AG04449 (cell line): ENCODE measurements around the gene UROS.

Source experiments
- CTCF ChIA-PET: fragments of 350-600 bp; formaldehyde crosslinking; extraction: SDS; loops from one replicate; lab custom pipeline; 2021; ENCODE audit warnings: antibody characterized with exemption; lab: Yijun Ruan, JAX
- POLR2A ChIA-PET: fragments of 400-600, 350-600 bp; formaldehyde crosslinking; extraction: SDS; loops from one replicate; lab custom pipeline; 2020; ENCODE audit warnings: antibody characterized with exemption, inconsistent platforms; lab: Yijun Ruan, JAX
- DNase-seq: peaks from one replicate; pipeline ENCODE4 v3.0.0-alpha.2; 2010; ENCODE audit warnings: low read depth, low spot score
- H3K4me3 ChIP-seq: 2 replicates; pipeline ENCODE4 v1.5.1; 2011; ENCODE audit warnings: low read depth, mild to moderate bottlenecking, control low read depth, low read length
- CTCF ChIP-seq: IDR thresholded peaks from one replicate; pipeline ENCODE4 v1.5.1; 2011; ENCODE audit warnings: mild to moderate bottlenecking, moderate library complexity, low read length, control low read depth, inconsistent platforms; ENCODE audit not compliant: insufficient read depth; ENCODE audit errors: missing control alignments

The UROS gene

GRCh38 chr10:125770844-125771243, 52.2 kb downstream of the UROS start:
- ChIA-PET POLR2A (no interaction called here), CTCF (interaction anchor here (1.6 kb wide), 1 partner anchor 15 kb away, joined by 3 read pairs; no protein-coding TSS in a partner anchor)
- TF ChIP-seq CTCF, result no peak
- DNase-seq, result no peak
- H3K4me3 ChIP-seq, result no peak overlapping the region

DNA sequence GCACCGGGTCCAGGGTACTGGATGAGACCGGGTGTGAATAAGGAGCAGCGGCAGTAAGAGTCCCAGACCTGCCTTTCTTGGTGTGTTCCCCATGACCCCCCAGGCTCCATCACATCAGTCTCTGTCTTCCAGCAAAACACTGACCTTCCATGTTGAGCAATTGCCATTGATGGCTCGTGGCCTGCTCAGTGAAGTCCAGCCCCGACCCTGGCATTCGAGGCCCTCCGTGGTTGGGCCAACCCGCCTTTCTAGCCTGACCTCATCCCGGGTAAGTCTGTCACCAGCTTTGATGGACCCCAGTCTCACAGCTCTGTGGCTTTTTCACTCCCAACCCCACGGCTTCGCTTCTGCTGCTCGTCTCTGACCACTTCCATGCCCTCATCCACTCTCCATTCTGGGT, 53.9 kb downstream of the UROS start:
- H3K4me3 ChIP-seq, result no peak overlapping the region
- DNase-seq, result no peak
- ChIA-PET POLR2A (interaction anchor here (0.6 kb wide), 1 partner anchor 628 kb away, joined by 3 read pairs; no protein-coding TSS in a partner anchor), CTCF (interaction anchor here (1.1 kb wide), 1 partner anchor 17 kb away, joined by 3 read pairs; no protein-coding TSS in a partner anchor)
- no peak for TF ChIP-seq CTCF

DNA sequence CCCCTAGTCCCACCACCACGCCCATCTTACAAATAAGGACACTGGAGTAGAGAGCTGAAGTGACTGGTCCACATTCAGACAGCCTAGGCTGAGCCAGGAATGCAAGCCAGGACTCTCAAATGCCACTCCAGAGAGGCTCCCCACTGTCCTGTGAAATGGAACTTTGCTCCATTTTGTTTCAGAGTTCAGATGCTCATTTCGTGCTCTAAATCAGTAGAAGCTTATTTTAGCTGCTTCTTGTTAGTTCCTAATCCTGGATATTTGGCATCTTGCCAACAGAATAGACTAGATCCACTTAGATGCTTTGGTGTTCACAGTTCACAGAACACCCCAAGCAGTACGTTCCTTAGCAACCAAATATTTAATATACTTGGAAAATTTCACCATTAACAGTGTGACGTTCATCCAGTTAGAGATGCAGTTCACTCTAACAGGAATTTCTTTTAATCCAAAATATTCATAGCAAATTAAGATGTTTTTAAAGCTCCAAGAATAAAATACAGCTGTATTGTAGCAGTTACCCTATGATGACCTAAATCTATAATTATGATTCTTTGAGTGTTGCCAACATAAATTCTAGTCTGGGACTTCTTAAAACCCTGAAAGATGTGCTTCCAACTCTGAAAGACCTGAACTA, 54.7 kb downstream of the UROS start:
- ChIA-PET POLR2A (interaction anchor here (0.6 kb wide), 1 partner anchor 627 kb away, joined by 3 read pairs; no protein-coding TSS in a partner anchor), CTCF (interaction anchor here (1.1 kb wide), 1 partner anchor 17 kb away, joined by 3 read pairs; no protein-coding TSS in a partner anchor)
- DNase-seq, result peak; percentile 12
- no peak for TF ChIP-seq CTCF
- H3K4me3 ChIP-seq, result no peak overlapping the region

DNA sequence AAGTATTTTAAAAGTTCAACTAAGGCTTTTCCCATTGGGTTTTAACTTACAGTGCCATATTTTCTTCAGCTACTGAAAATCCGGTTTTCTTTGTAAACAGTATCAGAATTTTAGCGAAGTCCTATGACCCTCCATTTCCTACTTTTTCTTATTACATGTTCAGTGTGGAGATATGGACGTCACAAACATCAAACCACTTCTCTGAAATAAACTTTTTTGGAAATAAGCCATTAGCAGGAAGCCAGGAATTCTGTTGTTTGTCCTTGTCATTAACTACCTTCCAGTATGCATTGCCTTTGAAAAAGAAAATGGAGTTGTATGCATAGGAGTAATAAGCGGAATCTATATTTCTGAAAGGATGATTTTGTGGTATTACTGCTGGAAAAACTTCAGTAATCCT, 56.5 kb downstream of the UROS start:
- no peak for DNase-seq
- ChIA-PET POLR2A (no interaction called here), CTCF (no interaction called here)
- no peak for TF ChIP-seq CTCF
- no peak overlapping the region for H3K4me3 ChIP-seq

- DNase-seq, result no peak
- no peak overlapping the region for H3K4me3 ChIP-seq
- ChIA-PET CTCF (no interaction called here), POLR2A (no interaction called here)
- TF ChIP-seq CTCF, result no peak
These were observed 57.2 kb downstream of the UROS start for GRCh38 chr10:125765835-125766234.

- H3K4me3 ChIP-seq, result no peak overlapping the region
- no peak for TF ChIP-seq CTCF
- POLR2A ChIA-PET, result no interaction called here
- no peak for DNase-seq
- CTCF ChIA-PET, result interaction anchor here (1.1 kb wide), 1 partner anchor 11 kb away, joined by 3 read pairs; no protein-coding TSS in a partner anchor
These were observed 60.1 kb downstream of the UROS start for GRCh38 chr10:125762692-125763648.
